ENCODE results near the gene DOCK1. TPM values are rescaled to one million over a fixed set of nuclear protein-coding genes. Genes with fewer than 3 reads are reported as not detected.

DOCK1 gene
- total RNA-seq, 2 donors from 2014 or later: 41.2 to 56.0 TPM

DNA sequence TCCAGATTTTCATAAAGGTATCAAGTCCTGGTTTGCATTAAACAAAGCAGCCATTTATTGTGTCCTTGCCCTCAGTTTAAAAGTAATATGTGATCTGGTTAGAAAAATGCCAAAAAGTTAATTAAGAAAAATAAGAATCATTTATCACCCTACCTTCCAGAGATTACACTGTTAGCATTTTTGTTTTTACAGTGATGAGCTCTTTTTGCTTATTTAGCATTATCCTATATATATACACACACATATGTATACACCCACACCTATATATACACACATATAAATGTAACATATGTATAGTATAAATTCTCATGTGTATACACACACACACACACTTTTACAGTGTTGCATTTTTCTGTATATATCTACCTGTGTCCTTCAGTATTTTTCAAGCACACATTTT, 163.3 kb downstream of the DOCK1 start:
- H3K36me3 ChIP-seq: no peaks in the 10 kb centered on the region

DNA sequence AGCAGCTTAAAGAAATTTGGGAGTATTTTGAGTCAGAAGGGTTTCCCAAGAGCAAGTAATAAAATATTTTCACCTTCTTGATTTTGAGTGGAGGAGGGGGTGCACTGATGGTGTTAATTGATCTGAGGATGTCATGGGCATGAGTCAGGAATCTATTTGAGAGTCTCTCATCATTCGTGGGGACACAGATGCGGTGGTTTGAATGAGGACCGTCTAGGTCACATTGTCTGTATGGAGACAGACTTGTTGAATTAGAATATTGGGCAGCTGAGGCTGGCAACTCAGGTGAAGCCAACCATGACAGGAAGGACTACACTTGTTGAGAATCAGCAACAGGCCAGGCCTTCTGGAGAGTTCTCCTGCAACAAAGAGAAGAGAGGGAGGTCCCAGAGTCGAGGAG, 164.2 kb downstream of the DOCK1 start:
- Histone ChIP-seq H3K27me3 (replicated peaks; ENCODE audit: insufficient read depth) (no peaks in the 10 kb centered on the region), H3K4me3 (no peak overlapping the region), H3K36me3 (no peaks in the 10 kb centered on the region), H3K4me1 (replicated peaks) (no peaks in the 10 kb centered on the region), H3K27ac (no peak overlapping the region), H3K9me3 (no peaks in the 10 kb centered on the region)
- no peak for DNase-seq (ENCODE audit: low spot score)
- TF ChIP-seq POLR2A (IDR thresholded peaks at IDR 0.05) (no peak), CTCF (IDR thresholded peaks at IDR 0.05) (no peak), POLR2AphosphoS5 (IDR thresholded peaks at IDR 0.05) (no peak)
- intact Hi-C loops (cut with DNase I): no loop called here
- 95% methylated on average over 4 of the region's 4 CpGs for WGBS

More for the DNA sequence above, 163.3 kb downstream of the DOCK1 start:
- no peak overlapping the region for H3K27ac ChIP-seq
- no peaks in the 10 kb centered on the region for H3K9me3 ChIP-seq
- H3K4me3 ChIP-seq: no peak overlapping the region
- no peaks in the 10 kb centered on the region for H3K4me1 ChIP-seq (replicated peaks)
- intact Hi-C loops (cut with DNase I): no loop called here
- no peaks in the 10 kb centered on the region for H3K27me3 ChIP-seq (replicated peaks; ENCODE audit: insufficient read depth)
- TF ChIP-seq CTCF (IDR thresholded peaks at IDR 0.05) (no peak), POLR2AphosphoS5 (IDR thresholded peaks at IDR 0.05) (no peak), POLR2A (IDR thresholded peaks at IDR 0.05) (no peak)
- no peak for DNase-seq (ENCODE audit: low spot score)

- Histone ChIP-seq H3K27me3 (replicated peaks; ENCODE audit: insufficient read depth) (no peaks in the 10 kb centered on the region), H3K4me3 (no peak overlapping the region), H3K9me3 (no peaks in the 10 kb centered on the region), H3K27ac (no peak overlapping the region), H3K4me1 (replicated peaks) (no peaks in the 10 kb centered on the region), H3K36me3 (no peaks in the 10 kb centered on the region)
- no peak for DNase-seq (ENCODE audit: low spot score)
- WGBS: 85% methylated on average over 2 of the region's 2 CpGs
- TF ChIP-seq POLR2AphosphoS5 (IDR thresholded peaks at IDR 0.05): no peak
- TF ChIP-seq CTCF (IDR thresholded peaks at IDR 0.05): no peak
- intact Hi-C loops (cut with DNase I): no loop called here
Observed at GRCh38 chr10:127071126-127071525, 165.9 kb downstream of the DOCK1 start.

DNA sequence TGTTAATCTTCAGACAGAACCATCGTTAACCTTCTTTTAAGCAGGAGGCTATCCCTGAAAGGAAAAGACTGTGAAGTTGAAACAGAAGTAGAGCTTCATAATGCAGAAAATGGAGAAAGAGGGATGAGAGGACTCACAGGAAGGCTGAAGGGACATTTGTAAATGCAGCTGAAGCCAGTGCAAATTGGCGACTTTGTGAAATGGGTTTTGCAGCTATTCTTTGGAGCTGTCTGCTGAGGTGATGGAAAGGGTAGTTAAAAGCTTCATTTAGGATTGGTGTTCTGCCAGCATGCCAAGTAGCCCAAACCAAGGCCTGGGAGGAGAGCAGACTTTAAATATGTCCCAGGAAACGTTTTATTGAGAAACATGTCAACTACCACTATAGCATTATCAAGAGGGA, 168.4 kb downstream of the DOCK1 start:
- no peak for DNase-seq (ENCODE audit: low spot score)
- no peak overlapping the region for H3K27ac ChIP-seq
- no peaks in the 10 kb centered on the region for H3K9me3 ChIP-seq
- H3K4me3 ChIP-seq: no peak overlapping the region
- no peaks in the 10 kb centered on the region for H3K4me1 ChIP-seq (replicated peaks)
- 87% methylated on average over 3 of the region's 3 CpGs for WGBS
- no peaks in the 10 kb centered on the region for H3K27me3 ChIP-seq (replicated peaks; ENCODE audit: insufficient read depth)
- H3K36me3 ChIP-seq: no peaks in the 10 kb centered on the region
- intact Hi-C loops (cut with DNase I): no loop called here
- TF ChIP-seq POLR2AphosphoS5 (IDR thresholded peaks at IDR 0.05) (no peak), POLR2A (IDR thresholded peaks at IDR 0.05) (no peak)

DNA sequence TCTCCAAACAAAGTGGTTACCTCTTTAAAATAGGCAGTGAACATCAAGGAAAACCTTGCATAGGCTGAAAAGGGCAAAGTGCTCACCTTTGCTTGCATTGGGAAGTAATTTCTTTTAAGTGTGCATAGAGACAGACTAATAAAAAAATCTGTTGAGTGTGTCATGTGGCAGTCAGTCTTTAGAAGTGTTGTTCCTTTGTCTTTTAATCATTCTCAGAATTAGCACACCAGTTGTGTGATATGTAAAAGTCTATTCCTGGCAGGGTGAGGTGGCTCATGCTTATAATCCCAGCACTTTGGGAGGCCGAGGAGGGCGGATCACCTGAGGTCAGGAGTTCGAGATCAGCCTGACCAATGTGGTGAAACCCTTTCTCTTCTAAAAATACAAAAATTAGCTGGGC, 174.2 kb downstream of the DOCK1 start:
- H3K9me3 ChIP-seq: no peaks in the 10 kb centered on the region
- intact Hi-C loops (cut with DNase I): no loop called here
- no peaks in the 10 kb centered on the region for H3K36me3 ChIP-seq
- H3K4me3 ChIP-seq: no peak overlapping the region
- no peak overlapping the region for H3K27ac ChIP-seq
- WGBS: 97% methylated on average over 3 of the region's 3 CpGs
- H3K4me1 ChIP-seq (replicated peaks): no peaks in the 10 kb centered on the region
- no peak for TF ChIP-seq POLR2AphosphoS5 (IDR thresholded peaks at IDR 0.05)
- TF ChIP-seq CTCF (IDR thresholded peaks at IDR 0.05): no peak
- TF ChIP-seq POLR2A (IDR thresholded peaks at IDR 0.05): no peak
- no peak for DNase-seq (ENCODE audit: low spot score)
- no peaks in the 10 kb centered on the region for H3K27me3 ChIP-seq (replicated peaks; ENCODE audit: insufficient read depth)
